Hematopoietic multipotent progenitor cell treated with erythropoietin and hydrocortisone succinate and interleukin-3 and kit ligand, for 4 days (in vitro differentiated cells): ENCODE data around the gene CCNH.

Experiments used
- DNase-seq: peaks from one replicate; pipeline ENCODE4 v3.0.0-alpha.2; 2015

CCNH gene

DNA sequence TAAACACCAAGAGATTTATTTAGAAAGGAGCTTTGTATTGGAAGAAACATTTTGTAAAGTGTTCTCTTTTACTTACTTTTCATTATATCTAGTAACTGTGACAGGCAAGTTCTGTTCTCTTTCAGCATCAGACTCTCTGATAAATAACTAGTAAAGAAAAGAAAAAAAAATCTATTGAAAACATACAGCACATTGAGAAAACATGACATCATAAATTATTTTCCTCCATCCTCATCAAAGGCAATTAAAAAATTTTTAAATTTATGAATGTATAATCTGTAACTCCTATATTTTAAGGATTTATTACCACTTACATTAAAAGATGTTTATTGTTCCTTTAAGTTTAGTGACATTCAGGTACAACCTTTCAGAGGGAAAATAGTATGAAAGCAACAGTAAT, 11.1 kb downstream of the CCNH start:
- DNase-seq, result no peak

DNA sequence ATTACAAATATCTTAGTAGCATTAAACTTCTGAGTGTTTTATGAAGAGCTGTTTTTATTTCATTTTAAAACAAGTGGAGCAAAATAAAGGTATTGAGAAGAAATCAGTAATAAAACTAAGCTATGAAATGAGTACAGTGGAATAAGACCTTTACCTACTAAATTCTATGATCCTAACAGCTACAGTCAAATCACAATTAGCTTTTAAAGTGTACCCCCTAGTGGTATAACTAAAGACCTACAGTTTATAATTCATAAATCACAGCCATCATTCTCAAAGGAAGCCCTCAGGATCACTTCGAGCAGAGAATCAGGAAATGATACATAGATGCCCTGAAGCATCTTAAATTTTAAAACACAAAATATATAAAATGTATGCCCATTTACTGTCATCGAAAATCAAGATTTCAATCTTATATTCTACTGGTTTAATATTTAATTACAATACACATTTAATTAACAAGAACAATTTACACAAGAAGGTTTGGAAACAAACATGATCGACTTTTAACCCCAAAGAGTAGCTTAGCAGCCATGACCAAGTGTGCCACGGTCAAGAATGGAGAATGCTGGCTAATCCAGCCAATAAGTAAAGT, 12.3 kb downstream of the CCNH start:
- peak; percentile 75 for DNase-seq

DNA sequence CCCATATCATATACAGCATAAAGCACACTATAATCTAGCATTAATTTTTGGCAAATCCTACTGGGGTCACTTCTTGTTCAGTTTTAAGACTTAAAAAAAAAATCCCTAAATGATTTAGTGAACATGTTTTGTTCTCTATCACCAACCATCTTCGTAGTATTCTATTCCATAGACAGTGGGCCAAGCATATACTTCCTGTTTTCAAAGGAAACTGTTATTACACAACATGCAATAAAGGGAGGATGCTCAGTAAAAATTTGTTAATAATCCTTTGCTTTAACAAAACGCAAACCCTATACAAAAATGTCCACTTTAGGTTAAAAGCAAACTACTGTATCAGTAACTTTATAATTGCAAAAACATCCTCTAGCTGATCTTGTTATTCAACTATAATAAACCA, 13.0 kb downstream of the CCNH start:
- DNase-seq, result peak; percentile 64

DNA sequence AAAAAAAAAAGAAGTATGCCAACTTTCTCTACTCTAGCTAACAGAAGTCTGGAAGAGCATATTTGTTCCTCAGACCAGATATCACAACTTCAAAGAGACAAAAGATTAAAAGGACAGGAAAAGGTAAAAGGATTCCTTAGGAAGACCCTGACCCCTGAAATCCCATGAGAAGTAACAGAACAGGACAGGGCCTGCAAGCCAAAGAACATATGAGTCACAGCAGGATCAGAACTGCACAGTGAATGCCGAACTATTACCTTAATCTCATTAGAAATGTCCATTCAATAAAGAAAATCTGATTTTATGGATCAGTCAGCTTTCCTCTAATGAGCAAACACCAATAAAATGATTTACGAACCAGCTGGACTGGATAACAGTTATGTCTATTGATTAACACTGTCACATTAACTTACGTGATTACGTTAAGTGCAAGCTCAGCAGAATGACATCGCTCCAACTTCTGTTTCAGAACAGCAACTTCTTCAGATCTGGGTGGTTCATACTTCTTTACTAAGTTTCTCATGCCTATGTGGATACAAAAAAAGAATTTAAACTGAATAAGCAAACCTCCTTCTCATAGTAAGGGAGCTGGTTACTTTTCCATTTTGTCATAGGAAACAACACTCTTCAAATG, 13.6 kb downstream of the CCNH start:
- no peak for DNase-seq

DNA sequence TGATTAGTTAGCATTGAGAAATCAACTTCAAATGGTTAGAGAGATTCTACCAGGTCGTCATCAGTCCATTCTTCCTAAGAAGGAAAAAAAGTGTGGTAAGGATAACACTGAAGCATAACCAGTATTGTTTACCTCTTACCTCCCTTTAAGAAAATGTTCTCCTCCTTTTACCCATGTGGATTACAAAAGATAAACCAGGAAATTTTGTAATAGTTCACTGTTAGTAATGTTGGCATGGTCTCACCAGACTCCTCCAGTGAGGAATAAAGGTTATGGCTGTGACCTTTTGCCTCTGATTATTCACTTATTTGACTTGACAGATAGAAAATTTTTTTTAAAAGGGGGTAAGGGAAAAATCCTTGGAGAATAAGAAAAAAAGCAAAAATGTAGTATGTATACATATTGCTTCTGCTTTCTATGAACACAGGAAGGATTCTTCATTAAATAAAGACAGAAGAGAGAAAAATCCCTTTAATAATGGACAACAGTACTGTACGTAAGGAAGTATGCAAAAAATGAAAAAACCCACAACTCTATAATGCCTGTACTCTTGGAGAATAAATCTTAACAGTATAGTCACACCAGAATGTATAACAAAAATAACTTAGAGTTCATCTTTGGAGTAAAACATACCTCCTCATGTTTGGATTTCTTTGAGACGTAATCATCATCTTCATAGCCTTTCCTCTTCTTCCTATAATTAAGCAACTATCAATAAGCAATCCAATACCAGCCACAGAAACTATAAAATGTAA, 18.1 kb downstream of the CCNH start:
- DNase-seq, result no peak

DNA sequence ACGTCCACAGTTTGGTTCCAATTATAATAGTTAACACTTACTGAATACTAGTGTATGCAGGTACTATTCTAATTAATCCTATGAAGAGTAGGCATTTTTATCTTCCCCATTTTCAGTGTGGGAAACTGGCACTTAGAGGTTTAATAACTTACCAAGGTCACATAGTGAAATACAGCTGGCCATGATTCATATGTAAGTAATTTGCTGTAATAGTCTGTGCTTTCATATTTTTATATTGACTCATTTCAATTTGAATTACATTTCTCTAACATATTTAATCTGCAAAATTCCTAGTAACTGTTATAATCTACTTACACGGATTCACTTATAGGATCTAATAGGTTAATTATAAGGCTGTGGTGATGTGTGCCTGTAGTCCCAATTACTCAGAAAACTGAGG, 19.4 kb downstream of the CCNH start:
- no peak for DNase-seq

DNA sequence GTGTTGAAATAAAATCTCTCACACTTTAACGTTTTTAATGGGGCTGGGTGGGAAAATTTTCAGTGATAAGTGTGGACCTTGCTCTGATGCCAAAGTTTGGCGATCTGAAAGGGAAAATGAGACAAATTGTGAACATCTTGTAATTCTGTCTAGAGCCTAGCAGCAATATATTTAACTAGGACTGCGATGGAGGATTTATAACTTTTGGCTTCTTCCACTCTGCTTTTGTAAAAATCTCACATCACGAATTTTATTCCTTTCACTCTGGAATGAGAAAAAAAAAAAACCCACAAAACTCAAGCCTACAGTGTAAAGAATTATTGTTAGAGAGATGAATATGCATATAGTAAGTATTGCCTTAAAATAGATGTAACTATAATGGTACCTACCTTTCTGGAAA, 19.9 kb downstream of the CCNH start:
- no peak for DNase-seq

DNA sequence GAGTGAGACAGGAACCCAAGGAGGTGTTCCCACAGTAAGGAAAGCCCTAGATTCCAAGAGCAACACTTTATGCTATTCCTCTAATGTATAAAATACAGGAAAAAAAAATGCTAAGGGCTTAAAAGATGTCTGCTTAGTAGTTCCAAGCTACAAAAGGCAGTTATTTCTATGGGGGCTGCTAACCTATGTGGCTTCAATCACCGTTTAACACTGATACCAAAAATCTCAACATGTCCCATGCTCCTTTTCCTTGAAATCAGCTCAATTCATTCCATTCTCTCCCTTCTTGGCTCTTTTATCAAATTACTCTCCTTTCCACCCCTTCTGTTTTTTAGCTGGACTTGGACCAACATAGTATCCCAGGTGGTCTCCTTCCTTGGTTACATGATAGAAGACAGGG, 20.6 kb downstream of the CCNH start:
- no peak for DNase-seq

DNA sequence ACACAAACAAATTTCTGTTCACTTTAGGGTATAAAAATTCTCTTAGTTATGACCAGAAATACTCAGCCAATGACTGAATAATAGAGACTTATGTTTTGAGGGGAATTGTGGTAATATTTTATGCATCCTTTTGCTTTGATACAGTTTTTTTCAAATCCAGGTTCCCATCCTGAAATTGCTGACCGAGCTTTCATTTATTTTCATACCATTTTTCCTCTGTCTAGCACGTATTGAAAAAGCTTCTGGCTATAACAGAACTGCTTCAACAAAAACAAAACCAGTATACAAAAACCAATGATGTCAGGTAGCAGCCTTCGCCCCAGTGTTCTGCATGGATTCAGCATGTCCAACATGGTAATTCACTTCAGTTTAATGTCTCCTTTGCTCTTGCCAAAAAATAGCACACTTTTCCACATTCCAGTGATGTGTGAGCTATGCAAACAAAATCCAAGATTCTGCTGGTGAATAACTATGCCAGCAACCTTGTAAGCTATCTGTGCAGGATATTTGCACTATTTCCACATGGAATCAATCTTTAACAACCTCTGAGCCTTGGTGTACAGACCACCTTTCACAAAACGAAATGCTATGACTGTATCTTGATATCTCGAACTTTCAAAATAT, 22.0 kb downstream of the CCNH start:
- DNase-seq, result no peak

DNA sequence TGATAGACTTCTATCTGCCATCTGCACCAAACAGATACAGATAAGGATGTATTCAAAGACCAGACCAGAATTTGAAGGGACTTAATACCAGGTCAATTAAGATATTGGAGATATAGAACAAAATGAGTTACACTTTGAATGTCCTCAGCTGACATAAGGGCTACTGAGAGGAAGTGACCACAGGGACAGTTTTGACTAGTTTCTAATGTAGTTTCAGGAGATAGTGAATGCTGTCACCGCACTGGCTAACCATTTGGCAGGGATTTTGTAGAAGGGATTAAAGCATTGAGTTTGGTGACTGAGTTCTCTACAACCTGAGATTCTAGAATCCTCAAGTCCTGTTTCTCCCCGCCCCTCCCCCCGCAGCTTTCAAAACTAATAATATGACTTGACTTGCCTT, 22.7 kb downstream of the CCNH start:
- no peak for DNase-seq

DNA sequence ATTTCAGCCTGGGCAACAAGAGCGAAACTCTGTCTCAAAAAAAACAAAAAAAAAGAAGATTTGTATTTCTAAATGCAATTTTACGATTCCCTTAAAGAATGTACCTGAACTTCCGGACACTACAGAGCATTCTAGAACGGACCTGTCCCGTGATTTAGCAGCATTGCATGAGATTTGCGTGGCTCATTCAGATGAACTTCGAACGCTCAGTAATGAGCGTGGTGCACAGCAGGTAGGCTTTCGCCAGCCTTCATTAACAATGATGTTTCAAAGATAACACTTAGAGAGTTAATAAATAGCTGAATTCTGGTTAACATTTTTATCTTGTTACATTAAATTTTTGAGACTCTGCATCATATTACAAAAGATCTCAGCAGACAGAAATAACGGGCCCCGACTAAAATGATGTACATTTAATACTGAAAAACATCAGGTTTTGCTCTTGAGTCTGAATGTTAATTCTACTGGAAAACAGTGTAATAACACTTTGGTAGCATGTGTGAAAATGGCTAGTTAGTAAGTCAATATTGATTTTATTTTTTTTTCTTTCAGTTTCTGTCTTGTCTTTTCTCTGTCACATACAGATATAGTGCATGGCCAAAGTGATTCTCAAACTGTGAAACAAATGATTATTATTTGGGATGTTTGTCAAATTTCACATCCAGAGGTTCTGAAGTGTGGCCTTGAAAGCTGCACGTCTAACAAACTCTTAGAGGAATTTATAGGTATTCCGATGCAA, 23.3 kb downstream of the CCNH start:
- no peak for DNase-seq

DNA sequence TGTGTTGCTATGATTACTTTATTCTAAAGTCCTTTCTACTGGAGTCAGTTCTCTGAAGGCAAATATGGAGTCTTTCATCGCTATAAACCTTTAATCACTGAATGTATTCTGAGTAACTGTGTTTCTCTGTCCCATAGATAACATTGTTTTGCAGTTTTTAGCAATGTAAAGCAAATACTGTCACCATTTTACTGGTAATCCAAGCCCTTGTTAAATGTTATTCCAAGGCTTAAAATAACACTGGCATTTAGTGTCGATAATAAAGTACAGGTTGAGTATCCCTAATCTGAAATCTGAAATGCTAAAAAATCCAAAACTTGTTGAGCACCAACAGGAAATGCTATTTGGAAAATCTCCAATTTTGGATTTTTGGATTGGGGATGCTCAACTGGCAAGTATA, 24.6 kb downstream of the CCNH start:
- no peak for DNase-seq

DNA sequence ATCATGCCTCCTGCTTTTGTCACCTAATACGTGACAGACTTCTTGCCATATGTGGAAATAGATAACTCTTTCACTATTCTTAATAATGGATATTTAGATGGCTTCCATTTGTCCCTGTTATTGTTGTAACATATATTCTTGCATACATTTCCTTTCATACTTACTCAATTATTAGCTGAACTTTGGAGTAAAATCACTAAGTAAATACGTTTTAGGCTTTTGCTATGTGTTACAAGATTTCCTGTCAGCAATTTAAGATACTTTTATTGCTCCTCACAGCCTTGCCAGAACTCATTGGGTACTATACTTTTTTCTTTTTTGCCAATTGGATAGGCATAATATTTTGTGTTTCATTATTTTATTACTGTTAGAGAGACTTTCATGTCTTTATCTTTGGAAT, 26.9 kb downstream of the CCNH start:
- DNase-seq, result no peak

DNA sequence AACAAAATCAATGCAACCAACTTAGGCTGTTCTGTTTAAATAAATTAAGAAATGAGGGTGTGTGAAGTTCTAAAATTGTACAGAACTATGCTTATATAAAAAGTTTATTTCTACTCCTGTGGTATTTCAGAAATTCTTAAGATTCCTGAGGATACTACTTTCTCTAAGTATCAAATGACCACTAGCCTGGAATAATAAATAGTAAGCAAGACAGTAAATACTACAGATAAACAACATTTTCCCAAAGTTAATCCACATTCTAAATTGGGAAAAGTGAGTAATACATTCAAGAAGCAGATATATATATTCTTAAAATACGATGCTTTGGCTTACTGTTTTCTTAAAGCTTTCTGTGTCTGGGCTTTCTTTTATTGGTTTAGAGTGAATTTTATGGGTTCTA, 29.5 kb downstream of the CCNH start:
- no peak for DNase-seq

DNA sequence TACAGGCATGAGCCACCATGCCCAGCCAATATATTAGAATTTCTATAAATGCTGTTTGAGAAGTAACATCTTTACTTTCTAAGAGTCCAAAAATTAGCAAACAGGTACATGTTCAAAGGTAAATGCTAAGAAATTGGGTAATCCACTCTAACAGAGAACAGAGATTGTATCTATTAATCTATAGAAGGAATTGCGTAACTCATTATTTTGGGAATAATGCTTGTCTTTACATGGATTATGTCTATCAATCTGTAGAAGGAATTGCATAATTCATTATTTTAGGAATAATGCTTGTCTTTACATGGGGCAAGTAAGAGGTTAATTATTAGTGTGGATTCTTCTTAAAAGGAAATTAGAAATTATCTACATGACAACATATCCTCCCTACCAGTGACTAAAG, 30.5 kb downstream of the CCNH start:
- DNase-seq, result no peak

DNA sequence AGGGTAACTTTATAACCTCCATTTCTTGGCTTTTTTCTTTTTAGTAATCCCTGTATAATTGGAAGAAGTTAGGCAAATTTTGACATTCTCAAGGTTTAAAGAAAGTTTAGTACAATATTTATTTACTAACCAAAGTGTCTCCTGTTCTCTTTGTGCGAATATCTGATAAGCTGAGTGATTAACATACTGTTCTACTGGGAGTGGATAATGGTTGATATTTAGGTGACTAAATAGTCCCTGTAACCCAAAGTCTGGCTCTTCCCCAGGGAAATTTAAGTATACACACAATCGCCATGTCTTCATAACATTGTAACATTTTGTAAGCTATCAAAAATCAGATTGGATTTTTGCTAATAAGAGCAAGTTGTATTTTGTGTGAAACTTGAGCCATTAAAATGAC, 40.0 kb downstream of the CCNH start:
- DNase-seq, result no peak

DNA sequence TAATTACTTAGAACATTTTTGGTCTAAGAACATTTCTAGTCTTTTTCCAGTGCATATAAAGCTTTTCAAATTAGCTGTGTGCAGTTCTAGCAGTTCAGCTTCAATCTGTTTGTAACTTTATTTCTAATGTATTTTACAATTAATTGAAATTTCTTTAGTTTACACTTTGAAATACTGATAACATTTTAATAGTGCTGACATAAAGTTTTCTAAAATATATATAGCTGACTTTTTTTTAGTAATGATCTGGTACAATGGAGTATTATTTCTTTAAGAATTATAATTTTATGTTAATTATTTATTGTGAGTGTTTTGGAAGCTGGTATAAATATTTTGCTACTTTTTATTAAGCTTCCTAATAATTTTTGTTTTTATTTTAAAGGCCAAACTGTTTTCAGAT, 43.3 kb downstream of the CCNH start:
- DNase-seq, result no peak

DNA sequence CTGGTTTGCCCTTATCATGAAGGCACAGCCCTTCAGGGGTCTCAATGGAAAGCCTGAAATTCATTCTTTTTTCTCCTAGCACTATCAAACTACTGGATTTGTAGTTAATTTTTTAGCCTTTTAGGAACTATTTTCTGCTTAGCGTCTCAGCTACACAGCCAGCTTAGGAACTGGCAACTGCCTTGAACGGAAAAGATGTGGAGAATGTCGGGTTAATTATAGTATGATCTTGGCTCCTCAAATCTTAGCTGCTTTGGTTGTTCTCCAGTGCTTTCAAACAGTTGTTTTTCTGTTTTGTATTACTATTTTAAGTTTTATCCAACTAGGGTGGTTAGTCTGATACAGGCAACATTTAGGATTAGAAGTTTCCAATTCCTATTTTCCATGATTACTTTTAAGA, 44.1 kb downstream of the CCNH start:
- DNase-seq, result no peak

DNA sequence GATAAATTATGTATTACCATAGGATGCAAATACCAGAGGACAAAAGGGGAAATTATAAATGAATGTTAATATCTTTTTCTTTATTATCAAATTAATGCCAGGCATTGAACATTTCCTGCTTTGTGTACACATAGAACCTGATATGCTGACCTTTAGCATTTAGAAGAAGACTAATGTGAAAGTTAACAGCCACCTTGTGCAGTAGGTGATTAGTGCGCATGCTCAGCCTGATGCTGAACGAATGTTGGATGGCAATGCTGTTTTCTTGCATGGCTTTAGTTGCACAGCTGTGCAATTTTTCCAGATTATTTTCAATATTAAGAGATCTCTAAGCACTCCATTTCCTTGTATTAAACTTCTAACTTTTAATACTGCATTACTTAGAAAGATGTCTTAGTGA, 45.5 kb downstream of the CCNH start:
- DNase-seq, result no peak

DNA sequence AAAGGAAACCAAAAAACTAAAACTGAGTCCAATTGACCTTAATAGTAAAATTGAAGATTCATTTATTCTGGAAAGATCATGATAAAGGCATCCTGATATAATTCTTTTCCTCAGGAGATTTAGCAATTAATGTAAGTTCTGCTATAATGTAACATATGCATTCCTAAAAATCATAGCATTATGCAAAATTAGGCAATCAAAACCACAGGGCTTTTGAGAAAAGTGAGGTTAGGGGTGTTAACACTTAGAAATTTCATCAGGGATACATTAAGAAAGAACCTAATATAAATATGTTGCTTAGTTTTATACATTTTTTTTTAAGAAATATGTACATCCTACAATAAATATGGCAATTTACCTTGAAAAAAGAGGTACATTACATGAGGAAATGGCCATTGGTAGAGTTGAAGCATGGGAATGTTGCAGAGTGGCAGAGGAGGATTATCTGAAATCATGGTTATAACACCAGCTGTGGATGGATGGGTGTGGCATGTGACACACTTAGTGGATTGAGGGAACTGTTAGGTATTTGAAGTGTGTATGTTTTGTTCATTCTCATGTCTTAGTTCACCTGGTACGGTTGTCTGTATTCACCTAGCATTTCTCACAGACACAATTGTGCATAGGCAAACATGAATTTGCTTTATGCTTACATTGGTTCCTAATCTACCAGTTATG, 51.1 kb downstream of the CCNH start:
- DNase-seq, result peak; percentile 51

DNA sequence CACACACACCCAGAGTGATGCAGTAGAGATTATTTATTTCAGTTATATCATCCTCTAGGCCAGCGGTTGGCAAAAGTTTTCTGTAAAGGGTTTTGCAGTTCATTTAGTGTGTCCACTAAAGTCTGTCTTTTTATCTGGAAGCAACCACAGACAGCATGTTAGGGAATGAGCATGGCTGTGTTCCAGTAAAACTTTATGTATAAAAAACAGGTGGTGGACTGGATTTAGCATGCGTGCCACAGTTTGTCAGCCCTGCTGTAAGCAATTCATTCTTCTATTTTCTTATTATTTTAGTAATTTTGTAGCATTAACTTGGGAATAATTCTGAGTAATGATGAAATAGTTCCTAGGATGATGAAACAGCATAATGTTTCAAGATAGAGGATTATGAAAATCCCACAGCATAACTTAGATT, 51.7 kb downstream of the CCNH start:
- no peak for DNase-seq

DNA sequence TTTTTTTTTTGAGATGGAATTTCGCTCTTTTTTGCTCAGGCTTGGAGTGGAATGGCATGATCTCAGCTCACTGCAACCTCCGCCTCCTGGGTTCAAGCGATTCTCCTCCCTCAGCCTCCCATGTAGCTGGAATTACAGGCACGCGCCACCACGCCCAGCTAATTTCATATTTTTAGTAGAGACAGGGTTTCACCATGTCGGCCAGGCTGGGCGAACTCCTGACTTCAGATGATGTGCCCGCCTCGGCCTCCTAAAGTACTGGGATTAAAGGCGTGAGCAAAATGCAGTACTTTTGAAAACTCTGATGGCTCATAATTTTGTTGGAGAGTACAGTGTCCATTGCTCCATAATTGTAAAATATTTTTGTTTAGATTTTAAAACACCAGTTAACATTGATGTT, 52.6 kb downstream of the CCNH start:
- DNase-seq, result no peak

DNA sequence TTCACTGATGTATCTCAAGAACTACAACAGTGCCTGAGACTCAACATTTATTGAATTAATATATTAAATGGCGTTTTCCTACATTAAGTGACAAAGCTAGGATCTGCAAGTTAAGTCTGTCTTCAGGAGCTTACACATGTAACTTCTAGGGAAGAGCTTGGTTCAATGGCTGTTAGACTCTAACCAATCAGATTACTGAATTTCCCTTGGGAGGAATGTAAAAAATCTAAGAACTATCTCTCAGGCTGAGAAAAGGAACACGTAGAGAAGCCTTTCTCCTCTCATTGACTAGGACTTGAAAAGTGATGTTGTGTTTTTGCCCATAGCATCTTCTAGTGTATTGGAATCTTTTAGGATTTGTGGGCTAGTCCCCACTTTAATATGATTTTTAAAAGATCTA, 53.6 kb downstream of the CCNH start:
- no peak for DNase-seq
